ENCODE data around the gene GMPR. TPM values are rescaled to one million over a fixed set of nuclear protein-coding genes. Genes with fewer than 3 reads are reported as not detected.
"Not testable (repeated sequence)": the region's sequence is repeated elsewhere in the genome, so short reads cannot be mapped to it uniquely, and the experiment has no call there.

Gene GMPR
- total RNA-seq, 1 donor from 2014 or later = 43.6 TPM

GRCh38 chr6:16225062-16225731, 13.2 kb upstream of the GMPR start:
- DNase-seq (ENCODE audit: low read depth) = not testable (repeated sequence)

- DNase-seq (ENCODE audit: low read depth) = not testable (repeated sequence)
These were observed 12.0 kb upstream of the GMPR start for GRCh38 chr6:16226117-16227047.

GRCh38 chr6:16227048-16227562, 11.3 kb upstream of the GMPR start:
- DNase-seq (ENCODE audit: low read depth) = no peak

DNA sequence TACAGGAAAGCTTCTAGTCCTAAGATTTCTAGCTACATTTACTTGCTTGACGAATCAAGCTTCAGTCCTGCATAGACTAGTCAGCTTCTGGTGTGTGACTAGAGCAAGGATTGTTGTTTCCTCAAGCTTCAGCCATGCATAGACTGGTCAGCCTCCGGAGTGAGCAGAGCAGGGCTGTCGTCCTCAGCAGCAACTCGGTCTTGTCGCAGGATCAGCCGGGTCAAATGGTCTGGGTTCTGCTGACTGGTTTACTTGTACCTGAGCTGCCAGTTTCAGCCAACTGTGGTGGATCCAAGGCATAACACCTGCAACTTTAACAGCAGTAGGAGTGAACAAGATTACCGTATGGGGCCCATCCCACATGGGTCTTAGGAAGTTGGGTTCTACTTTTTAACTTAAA, 10.8 kb upstream of the GMPR start:
- DNase-seq (ENCODE audit: low read depth) = no peak

GRCh38 chr6:16228043-16228442, 10.3 kb upstream of the GMPR start:
- no peak for DNase-seq (ENCODE audit: low read depth)

DNA sequence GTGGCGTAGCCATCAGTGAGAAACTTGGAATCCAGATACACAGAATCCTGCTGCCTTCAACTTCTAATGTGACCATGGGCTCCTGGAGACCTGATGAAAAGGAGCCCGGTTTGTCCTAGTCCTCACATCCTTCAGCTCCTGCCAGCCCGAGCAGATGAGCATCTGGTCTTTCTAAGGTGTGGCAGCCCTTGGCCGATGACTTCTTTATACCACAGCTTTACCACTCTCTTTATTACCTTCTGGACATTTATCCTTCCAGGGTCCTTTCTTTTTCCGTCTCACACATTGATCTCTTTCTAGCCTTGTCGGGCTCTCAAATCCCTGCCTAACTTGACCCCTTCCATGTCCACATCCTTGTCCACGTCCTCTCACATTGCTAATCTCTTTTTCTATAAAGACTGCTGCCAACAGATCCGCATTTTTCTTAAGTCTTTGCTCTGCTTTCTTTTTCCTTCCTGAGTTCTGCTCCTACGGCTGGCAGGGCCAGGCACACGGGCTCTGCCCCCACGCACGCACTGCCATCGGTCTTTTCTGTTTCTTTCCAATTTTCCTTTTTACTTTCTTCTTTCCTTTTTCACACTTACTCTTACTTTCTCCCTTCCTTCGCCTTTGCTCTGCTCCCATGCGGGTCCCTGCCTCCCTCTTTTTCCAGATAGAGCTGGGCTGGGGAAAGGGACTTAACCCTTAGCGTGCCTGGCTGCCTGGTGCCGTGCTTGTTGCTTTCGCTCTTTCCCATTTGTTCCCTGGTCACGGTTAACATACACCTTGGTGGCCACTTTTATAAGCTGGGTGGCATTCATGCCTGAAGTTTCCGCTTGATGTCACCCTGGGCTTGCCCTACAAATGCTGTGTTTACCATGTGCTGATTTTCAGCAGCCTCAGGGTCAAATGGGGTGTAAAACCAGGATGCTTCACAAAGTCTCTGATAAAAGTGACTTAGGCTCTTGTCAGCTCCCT, 9.4 kb upstream of the GMPR start:
- DNase-seq (ENCODE audit: low read depth) = no peak

DNA sequence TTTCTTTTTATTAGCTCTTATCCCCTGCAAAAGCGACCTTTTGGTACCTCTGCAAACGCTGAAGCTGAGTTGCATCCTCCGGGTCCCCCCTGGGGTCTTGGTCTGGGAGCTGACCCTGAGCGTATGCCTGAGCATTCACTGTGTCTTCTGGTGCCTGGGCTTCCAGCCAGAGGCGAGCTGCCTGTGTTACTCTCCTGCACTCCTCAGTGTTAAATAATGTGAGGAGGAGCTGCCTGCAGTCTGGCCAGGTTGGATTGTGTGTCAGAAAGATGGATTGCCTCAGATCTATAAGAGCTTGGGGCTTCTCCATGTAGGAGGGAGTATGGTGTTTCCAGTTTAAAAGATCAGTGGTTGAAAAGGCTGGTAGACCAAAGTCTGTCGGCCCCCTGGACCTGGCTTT, 8.7 kb upstream of the GMPR start:
- DNase-seq (ENCODE audit: low read depth) = no peak

- no peak for DNase-seq (ENCODE audit: low read depth)
These were observed 7.4 kb upstream of the GMPR start for GRCh38 chr6:16230953-16231352.

DNA sequence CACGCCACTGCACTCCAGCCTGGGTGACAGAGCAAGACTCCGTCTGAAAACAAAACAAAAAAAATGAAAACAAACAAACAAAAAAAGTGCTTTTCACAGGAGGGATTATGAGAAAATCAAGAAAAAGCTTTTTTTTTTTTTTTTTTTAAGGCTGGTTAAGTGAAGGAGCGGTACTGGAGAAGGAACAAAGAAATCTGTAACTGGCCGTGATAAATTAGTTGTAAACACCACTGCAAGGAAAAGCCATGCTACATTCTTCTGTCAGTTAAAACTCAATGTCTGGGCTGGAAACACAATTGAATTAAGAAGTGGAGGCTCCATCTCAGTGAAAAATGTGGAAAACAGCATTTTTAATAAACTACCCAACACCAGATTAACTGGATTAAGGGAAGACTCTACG, 6.3 kb upstream of the GMPR start:
- no peak for DNase-seq (ENCODE audit: low read depth)

- DNase-seq (ENCODE audit: low read depth) = no peak
These were observed 2.3 kb upstream of the GMPR start for GRCh38 chr6:16236009-16236501.

GRCh38 chr6:16236631-16237199, 1.7 kb upstream of the GMPR start:
- DNase-seq (ENCODE audit: low read depth) = peak; percentile 40

DNA sequence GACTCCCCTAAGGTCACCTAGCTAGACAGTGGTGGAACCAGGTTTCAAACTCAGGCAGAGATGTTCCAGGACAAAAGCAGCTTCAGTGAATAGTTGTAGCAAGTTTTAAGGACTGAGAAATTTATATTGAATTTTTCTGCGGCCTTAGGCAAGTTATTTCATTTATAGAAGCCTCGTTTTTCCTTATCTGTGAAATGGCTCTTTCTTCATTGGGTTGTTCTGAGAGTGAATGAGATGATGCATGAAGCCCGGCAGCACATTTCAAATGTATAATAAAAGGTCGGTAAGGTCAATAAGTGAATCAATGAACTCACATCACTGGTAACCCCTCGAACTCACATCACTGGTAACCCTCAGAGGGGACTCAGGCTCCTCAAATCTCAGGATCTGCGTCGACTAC, 1.1 kb upstream of the GMPR start:
- no peak for DNase-seq (ENCODE audit: low read depth)

DNA sequence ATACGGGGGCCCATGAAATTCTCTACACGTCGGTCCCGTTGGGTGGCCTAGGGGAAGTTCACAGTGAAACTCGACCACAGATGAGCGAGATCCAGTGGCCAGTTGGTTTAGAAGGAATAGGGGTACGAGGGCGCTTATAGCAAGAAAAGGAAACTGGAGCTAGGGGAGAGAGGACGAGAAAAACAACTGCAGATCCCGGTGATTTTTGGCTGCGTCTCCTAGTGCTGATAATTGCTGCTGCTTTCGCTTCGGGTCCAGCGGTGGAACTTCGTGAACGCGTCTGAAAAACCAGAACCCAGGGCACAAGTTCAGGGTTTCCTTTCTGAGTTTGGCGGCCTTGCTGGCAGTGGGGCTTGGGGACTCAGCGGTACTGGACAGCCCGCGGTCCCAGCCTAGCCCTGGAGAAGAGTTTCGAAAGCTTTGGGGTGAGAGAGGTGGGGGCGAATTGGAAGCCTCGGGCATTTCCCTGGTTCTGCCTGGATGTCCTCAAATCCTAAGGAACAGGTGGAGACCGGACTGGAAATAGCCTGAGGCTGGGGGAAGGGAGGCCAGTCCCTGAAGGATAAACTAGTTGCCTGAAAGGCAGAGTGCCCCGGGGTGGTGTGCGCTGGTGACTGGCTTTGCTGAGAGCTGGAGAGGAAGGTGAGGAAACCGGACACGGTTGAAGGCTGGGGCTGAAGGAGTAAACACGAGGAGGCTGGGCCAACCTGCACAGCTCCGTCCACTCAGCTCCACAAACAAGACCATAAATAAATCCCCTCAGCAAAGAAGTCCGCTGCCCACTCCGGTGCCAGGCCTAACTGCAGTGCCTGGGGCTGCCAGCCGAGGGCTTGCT, 793 bp downstream of the GMPR start:
- DNase-seq (ENCODE audit: low read depth) = peak; percentile 86

DNA sequence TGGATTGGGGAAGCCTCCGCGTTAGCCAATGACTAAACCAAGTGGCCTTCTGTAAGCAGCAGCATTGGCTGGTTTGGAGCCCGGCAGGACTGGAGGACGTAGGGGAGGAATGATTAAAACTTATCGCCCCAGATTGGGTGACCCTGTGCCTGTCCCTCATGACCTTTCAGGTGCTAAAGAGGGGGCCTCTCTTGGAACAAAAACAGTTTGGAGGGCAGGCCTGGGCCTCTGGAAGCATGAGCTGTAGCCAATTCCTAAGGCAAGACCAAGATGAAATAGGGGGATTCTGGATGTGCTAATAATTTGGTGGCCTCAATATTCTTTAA, 1.4 kb downstream of the GMPR start:
- DNase-seq (ENCODE audit: low read depth) = no peak

DNA sequence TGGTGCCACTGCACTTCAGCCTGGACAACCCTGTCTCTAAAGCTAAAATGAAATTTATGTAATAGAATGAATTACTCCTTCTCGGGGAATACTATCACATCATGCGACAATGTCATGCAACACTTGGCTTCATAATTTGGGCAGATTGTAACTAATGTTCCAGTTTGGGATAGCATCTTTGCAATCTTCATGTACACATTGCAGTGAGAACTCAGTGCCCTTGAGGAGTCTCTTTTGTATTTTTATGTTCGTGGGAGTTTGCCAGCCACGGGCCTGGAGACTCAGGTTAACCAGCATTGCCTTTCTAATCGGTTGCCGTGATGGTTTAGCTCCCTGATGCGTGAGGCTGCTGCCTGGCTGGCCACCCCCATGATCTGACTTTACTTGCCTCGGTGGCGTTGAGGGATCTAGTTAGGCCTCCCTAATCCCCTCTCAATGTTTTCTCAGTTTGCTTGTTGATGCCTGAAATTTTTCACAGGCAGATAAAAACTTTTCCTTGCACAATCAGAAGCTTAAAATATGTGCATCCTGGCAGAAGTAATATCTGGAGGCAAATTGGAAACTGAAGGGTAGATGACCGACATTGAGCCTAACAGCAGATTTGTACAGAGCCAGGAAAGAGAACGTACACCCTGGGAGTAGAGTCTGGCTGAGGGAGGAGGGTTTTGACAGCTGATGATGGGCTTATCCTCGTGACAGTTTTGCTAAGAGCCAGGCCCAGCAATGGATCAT, 2.4 kb downstream of the GMPR start:
- no peak for DNase-seq (ENCODE audit: low read depth)

GRCh38 chr6:16241321-16241689, 2.9 kb downstream of the GMPR start:
- no peak for DNase-seq (ENCODE audit: low read depth)

- peak; percentile 84 for DNase-seq (ENCODE audit: low read depth)
These were observed 4.7 kb downstream of the GMPR start for GRCh38 chr6:16243055-16243454.

- no peak for DNase-seq (ENCODE audit: low read depth)
These were observed 5.3 kb downstream of the GMPR start for GRCh38 chr6:16243664-16244063.

DNA sequence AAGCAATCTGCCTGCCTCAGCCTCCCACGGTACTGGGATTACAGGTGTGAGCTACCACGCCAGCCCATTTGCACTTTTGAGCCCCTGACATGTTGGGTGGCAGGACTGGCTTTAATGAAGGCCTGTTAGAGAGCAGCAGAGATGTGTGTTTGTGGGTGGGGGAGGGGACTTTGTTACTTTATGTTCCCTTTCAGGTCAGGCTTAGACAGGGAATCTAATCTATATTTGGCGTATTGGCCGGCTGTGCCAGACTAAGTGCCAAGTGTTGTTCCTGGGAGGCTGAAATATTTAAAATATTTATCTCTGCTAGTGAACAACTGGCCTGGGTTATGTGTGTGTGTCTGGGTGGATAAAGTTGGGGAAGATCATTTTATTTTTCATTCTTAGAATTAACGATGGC, 6.1 kb downstream of the GMPR start:
- peak; percentile 34 for DNase-seq (ENCODE audit: low read depth)

All from myocyte (in vitro differentiated cells).